Natural killer cell (primary cell): ENCODE measurements around the gene SYCE3. TPM values are rescaled to one million over a fixed set of nuclear protein-coding genes. Genes with fewer than 3 reads are reported as not detected.

Source experiments
- ATAC-seq, 3 donors: fragments of 150-1000 bp in 2 of 3; fragments of 200-7000 bp in 1 of 3; cut with Tn5 transposase; 1 replicate in 1 of 3; 2 replicates in 2 of 3; pipeline ENCODE4 v1.10.0; 2021; ENCODE audit warnings: mild to moderate bottlenecking in 2 of 3, moderate library complexity in 2 of 3
- DNase-seq, 2 donors: peaks; one replicate each; pipeline versions ENCODE4 v3.0.0 to v3.0.0-alpha.2; 2013 to 2021; ENCODE audit warnings: mixed read lengths in 1 of 2
- H3K27ac ChIP-seq: one replicate; pipeline ENCODE4 v1.5.1; 2013; ENCODE audit warnings: mild to moderate bottlenecking, low read length
- H3K27me3 ChIP-seq: one replicate; pipeline ENCODE4 v1.6.1; 2013; ENCODE audit warnings: low read length; ENCODE audit not compliant: control insufficient read depth, insufficient read depth
- H3K36me3 ChIP-seq: one replicate; pipeline ENCODE4 v1.6.1; 2013; ENCODE audit warnings: low read length; ENCODE audit not compliant: control insufficient read depth, insufficient read depth
- H3K4me1 ChIP-seq: one replicate; pipeline ENCODE4 v1.6.1; 2013; ENCODE audit warnings: low read length; ENCODE audit not compliant: control insufficient read depth, insufficient read depth
- H3K4me3 ChIP-seq: one replicate; pipeline ENCODE4 v1.5.1; 2013; ENCODE audit warnings: low read length
- H3K9me3 ChIP-seq: one replicate; pipeline ENCODE4 v1.6.1; 2013; ENCODE audit warnings: low read length; ENCODE audit not compliant: control insufficient read depth, insufficient read depth
- H3K27ac Mint-ChIP-seq, 2 donors: one replicate each; pipeline ENCODE4 v1.8.0; 2022; ENCODE audit warnings: mild to moderate bottlenecking in 2 of 2, mixed read lengths in 2 of 2, moderate library complexity in 1 of 2
- H3K27me3 Mint-ChIP-seq, 2 donors: one replicate each; pipeline ENCODE4 v1.8.0; 2022; ENCODE audit warnings: low read depth in 2 of 2, mixed read lengths in 2 of 2
- H3K36me3 Mint-ChIP-seq: one replicate; pipeline ENCODE4 v1.8.0; 2022; ENCODE audit warnings: mixed read lengths
- H3K4me1 Mint-ChIP-seq, 2 donors: one replicate each; pipeline ENCODE4 v1.8.0; 2022; ENCODE audit warnings: mixed read lengths in 2 of 2
- H3K4me3 Mint-ChIP-seq: one replicate; pipeline ENCODE4 v1.8.0; 2022; ENCODE audit warnings: mild to moderate bottlenecking, moderate library complexity, mixed read lengths
- H3K9me3 Mint-ChIP-seq, 2 donors: one replicate each; pipeline ENCODE4 v1.8.0; 2022; ENCODE audit warnings: mixed read lengths in 2 of 2
- WGBS: methylation state at CpG from one replicate; pipeline ENCODE4 v1.1.7; 2013; ENCODE audit warnings: missing lambda C conversion rate; ENCODE audit not compliant: insufficient coverage; 5-methylcytosine and 5-hydroxymethylcytosine counted together
- intact Hi-C: fragments of 100-400 bp; cut with micrococcal nuclease; formaldehyde crosslinking; loops from one replicate; pipeline ENCODE4 v1.14.2; 2022
- total RNA-seq, 4 donors: library from RNA; stranded (reverse); fragments of 120-200 nt in 1 of 4; gene quantifications; one replicate each; pipeline versions ENCODE4 v1.2.3 to v1.2.4, GENCODE V29; 2013 to 2022
- TF ChIP-seq, protein P1 (sequence below): fragments of 200-600 bp; IDR thresholded peaks from one replicate; pipeline ENCODE4 v1.8.0; 2022; ENCODE audit warnings: antibody characterized with exemption

Gene SYCE3
- total RNA-seq, 3 donors from 2014 or later (not counting 1 experiment from before 2014, with no cell fraction given) = not detected

DNA sequence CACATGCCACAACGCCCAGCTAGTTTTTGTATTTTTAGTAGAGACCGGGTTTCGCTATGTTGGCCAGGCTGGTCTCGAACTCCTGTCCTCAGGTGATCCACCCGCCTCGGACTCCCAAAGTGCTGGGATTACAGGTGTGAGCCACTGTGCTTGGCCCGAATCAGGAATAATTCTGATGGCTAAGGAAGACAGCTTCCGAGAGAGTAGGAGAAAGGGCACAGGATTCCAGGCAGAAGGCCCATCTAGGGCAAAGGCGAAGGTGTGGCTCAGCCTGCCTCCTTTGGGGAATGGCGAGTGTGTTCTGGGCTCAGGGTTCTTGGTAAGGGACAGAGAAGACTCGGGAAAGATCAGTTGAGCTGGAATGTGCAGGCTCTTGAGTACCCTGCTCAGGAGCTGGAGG is 1.6 kb upstream of the SYCE3 start:
- no peaks in the 10 kb centered on the region for H3K9me3 ChIP-seq
- H3K9me3 Mint-ChIP-seq = no peaks in the 10 kb centered on the region
- DNase-seq (no peak), ATAC-seq (no peak)
- H3K27me3 Mint-ChIP-seq = peaks cover 0 to 6% of the 10 kb centered on the region in 2 donors
- WGBS = 94% methylated on average over 11 of the region's 11 CpGs
- H3K27me3 ChIP-seq = no peaks in the 10 kb centered on the region
- H3K36me3 ChIP-seq = peaks cover 4% of the 10 kb centered on the region
- no peaks in the 10 kb centered on the region for H3K36me3 Mint-ChIP-seq
- H3K4me3 ChIP-seq = no peak overlapping the region
- H3K4me3 Mint-ChIP-seq = no peak overlapping the region
- TF ChIP-seq, protein P1, sequence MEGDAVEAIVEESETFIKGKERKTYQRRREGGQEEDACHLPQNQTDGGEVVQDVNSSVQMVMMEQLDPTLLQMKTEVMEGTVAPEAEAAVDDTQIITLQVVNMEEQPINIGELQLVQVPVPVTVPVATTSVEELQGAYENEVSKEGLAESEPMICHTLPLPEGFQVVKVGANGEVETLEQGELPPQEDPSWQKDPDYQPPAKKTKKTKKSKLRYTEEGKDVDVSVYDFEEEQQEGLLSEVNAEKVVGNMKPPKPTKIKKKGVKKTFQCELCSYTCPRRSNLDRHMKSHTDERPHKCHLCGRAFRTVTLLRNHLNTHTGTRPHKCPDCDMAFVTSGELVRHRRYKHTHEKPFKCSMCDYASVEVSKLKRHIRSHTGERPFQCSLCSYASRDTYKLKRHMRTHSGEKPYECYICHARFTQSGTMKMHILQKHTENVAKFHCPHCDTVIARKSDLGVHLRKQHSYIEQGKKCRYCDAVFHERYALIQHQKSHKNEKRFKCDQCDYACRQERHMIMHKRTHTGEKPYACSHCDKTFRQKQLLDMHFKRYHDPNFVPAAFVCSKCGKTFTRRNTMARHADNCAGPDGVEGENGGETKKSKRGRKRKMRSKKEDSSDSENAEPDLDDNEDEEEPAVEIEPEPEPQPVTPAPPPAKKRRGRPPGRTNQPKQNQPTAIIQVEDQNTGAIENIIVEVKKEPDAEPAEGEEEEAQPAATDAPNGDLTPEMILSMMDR = no peak
- H3K27ac ChIP-seq = no peak overlapping the region
- peaks cover 15% of the 10 kb centered on the region for H3K4me1 ChIP-seq
- peaks cover 23 to 28% of the 10 kb centered on the region in 2 donors for H3K4me1 Mint-ChIP-seq
- intact Hi-C loops = loop anchor here (5.0 kb wide), 2 partner anchors 37 to 57 kb away; partner anchors contain the start of genes LMF2, NCAPH2 and SCO2
- H3K27ac Mint-ChIP-seq = no peak overlapping the region

DNA sequence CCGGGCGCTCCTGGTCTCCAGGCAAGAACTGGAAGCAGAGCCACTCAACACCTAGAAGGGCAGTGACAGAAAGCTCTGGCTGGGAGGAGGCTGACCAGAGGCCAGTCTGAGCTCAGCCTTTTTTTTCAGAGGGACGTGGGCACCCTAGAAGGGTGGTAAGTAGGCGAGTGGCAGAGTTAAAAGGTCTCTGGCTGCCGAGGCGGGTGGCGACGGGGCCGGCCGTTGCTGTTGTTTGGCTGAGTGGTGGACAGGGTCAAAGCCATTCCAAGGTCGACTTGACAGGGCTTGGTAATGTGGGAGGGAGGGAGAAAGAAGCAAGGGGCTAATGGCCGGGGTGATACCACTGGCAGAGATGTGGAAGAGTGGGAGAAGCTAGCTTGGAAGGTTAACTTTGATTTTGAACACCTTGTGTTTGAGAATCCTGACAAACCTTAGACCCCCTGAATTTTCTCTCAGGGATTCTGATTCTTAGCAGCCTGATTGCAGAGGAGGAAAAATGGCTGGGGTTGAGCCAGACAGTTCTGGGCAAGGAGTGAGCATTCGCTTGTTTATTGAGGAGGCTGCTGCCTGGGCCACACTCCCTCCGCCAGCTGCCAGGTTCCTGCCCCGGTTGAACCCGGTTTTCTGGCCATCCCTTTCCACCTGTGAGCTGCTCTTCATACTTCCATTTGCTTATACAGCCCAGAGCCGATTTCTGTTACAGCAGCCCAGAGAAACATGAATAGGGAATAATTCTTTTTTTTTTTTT is 868 bp upstream of the SYCE3 start:
- H3K27ac ChIP-seq = peak overlapping the region; percentile 2
- DNase-seq (no peak), ATAC-seq (no peak)
- peaks cover 15% of the 10 kb centered on the region for H3K4me1 ChIP-seq
- peak overlapping the region; percentile 87 to 88 for H3K27ac Mint-ChIP-seq
- intact Hi-C loops = loop anchor here (5.0 kb wide), 2 partner anchors 36 to 56 kb away; partner anchors contain the start of genes LMF2, NCAPH2 and SCO2
- H3K4me3 ChIP-seq = peak overlapping the region; percentile 49
- H3K27me3 Mint-ChIP-seq = peaks cover 0 to 6% of the 10 kb centered on the region in 2 donors
- H3K27me3 ChIP-seq = no peaks in the 10 kb centered on the region
- peaks cover 23 to 28% of the 10 kb centered on the region in 2 donors for H3K4me1 Mint-ChIP-seq
- WGBS = 37% methylated on average over 16 of the region's 17 CpGs
- H3K36me3 ChIP-seq = peaks cover 2% of the 10 kb centered on the region
- no peaks in the 10 kb centered on the region for H3K9me3 ChIP-seq
- no peaks in the 10 kb centered on the region for H3K9me3 Mint-ChIP-seq
- H3K4me3 Mint-ChIP-seq = peak overlapping the region; percentile 97
- H3K36me3 Mint-ChIP-seq = no peaks in the 10 kb centered on the region
- TF ChIP-seq, protein P1 = no peak

DNA sequence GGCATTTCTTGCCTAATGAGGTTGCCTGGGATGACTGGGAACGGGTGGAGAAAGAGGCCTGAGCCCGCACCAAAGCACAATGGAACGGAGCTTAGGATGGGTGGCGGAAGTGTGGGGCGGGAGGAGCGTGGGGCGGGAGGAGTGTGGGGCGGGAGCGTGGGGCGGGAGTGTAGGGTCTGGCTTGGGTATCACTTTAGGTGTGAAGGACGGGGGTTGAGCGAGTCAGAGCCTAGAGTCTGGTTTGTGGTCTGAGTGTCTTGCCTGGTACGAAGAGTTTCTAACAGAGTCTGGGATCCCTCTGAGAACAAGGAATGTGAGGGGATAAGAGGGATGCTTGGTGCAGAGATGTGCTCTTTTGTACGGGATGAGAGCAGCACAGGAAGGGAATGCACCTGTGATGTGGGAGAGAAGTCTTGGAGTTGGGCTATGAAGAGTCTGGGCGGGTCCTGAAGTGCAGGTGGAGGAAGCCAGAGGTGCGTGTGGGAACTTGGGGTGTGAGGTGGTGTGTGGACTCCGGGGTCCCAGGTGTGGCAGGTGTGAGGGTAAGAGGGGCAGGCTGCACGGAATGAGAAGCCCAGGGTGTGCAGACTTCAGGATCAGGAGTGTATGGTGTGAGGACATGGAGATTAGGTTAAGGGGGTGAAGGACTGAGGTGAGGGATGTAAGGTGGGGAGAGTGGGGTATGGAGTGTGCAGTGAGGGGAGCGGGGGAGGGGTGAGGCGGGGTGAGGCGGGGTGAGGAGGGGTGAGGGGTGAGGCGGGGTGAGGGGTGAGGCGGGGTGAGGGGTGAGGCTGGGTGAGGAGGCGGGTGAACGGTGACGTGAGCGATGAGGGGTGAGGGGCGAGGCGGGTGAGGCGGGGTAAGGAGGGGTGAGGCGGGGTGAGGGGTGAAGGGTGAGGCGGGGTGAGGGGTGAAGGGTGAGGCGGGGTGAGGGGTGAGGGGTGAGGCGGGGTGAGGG is 1.0 kb downstream of the SYCE3 start:
- peak in 1 of 2 donors; percentile 52 for DNase-seq
- H3K9me3 Mint-ChIP-seq = no peaks in the 10 kb centered on the region
- peak overlapping the region; percentile 81 to 95 for H3K27ac Mint-ChIP-seq
- no peaks in the 10 kb centered on the region for H3K36me3 Mint-ChIP-seq
- no peaks in the 10 kb centered on the region for H3K36me3 ChIP-seq
- peak; percentile 50 to 59 (median 57) for ATAC-seq
- H3K27me3 ChIP-seq = no peaks in the 10 kb centered on the region
- no peaks in the 10 kb centered on the region for H3K9me3 ChIP-seq
- peaks cover 15% of the 10 kb centered on the region for H3K4me1 ChIP-seq
- intact Hi-C loops = loop anchor here (1.0 to 5.0 kb wide), 3 partner anchors 17 to 54 kb away; partner anchors contain the start of genes LMF2, NCAPH2 and SCO2
- H3K4me3 ChIP-seq = no peak overlapping the region
- TF ChIP-seq, protein P1 = no peak
- peaks cover 23 to 28% of the 10 kb centered on the region in 2 donors for H3K4me1 Mint-ChIP-seq
- peaks cover 0 to 4% of the 10 kb centered on the region in 2 donors for H3K27me3 Mint-ChIP-seq
- WGBS = 68% methylated on average over 22 of the region's 34 CpGs
- peak overlapping the region; percentile 86 for H3K4me3 Mint-ChIP-seq
- peak overlapping the region; percentile 74 for H3K27ac ChIP-seq
